ENCODE data around the gene LHX5.

DNA sequence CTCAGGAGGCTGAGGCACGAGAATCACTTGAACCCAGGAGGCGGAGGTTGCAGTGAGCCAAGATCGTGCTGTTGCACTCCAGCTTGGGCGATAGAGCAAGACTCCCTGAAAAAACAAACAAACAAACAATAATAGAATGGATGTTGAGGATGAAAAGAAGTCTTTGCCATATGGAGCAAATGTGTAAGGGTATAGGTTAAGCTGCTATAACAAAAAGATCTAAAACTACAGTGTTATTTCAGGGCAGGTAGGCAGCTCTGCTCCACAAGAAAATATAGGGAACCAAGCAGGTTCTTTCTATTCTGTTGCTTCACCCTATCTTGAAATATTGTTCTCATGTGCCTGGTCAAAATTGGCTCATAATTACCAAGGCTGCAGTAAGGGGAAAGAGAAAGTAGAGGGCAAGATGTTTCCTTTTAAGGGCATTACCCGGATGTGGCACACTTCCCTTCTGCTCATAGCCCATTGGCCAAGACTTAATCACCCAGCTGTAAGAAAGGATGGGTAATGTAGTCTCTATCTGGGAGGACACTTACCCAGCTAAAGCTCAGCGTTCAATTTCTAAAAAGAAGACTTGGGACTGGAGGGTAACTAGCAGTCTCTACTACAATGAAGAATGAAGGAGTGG, 26.0 kb downstream of the LHX5 start:
- TF ChIP-seq, protein P1, sequence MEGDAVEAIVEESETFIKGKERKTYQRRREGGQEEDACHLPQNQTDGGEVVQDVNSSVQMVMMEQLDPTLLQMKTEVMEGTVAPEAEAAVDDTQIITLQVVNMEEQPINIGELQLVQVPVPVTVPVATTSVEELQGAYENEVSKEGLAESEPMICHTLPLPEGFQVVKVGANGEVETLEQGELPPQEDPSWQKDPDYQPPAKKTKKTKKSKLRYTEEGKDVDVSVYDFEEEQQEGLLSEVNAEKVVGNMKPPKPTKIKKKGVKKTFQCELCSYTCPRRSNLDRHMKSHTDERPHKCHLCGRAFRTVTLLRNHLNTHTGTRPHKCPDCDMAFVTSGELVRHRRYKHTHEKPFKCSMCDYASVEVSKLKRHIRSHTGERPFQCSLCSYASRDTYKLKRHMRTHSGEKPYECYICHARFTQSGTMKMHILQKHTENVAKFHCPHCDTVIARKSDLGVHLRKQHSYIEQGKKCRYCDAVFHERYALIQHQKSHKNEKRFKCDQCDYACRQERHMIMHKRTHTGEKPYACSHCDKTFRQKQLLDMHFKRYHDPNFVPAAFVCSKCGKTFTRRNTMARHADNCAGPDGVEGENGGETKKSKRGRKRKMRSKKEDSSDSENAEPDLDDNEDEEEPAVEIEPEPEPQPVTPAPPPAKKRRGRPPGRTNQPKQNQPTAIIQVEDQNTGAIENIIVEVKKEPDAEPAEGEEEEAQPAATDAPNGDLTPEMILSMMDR (IDR thresholded peaks at IDR 0.05): no peak
- no peak for TF ChIP-seq POLR2A (IDR thresholded peaks at IDR 0.05)

Measured in Peyer's patch (tissue), 4 donors.